Stomach smooth muscle (tissue), 2 donors: ENCODE data around the gene RNASEH2B.

ENCODE experiments used
- H3K27ac ChIP-seq: one replicate; pipeline ENCODE4 v1.7.0; 2013; ENCODE audit warnings: mild to moderate bottlenecking, low read length, inconsistent platforms
- H3K27me3 ChIP-seq, 2 donors: one replicate each; pipeline ENCODE4 v1.7.0; 2013; ENCODE audit warnings: low read length in 2 of 2; ENCODE audit not compliant: insufficient read depth in 2 of 2, control insufficient read depth in 1 of 2
- H3K36me3 ChIP-seq, 2 donors: one replicate each; pipeline ENCODE4 v1.7.0; 2013; ENCODE audit warnings: low read length in 2 of 2; ENCODE audit not compliant: control insufficient read depth in 2 of 2, insufficient read depth in 2 of 2
- H3K4me1 ChIP-seq: one replicate; pipeline ENCODE4 v1.7.0; 2013; ENCODE audit warnings: low read length; ENCODE audit not compliant: control insufficient read depth, insufficient read depth
- H3K4me3 ChIP-seq, 2 donors: one replicate each; pipeline ENCODE4 v1.7.0; 2013; ENCODE audit warnings: low read length in 2 of 2
- H3K9ac ChIP-seq, 2 donors: one replicate each; pipeline ENCODE4 v1.7.0; 2013; ENCODE audit warnings: low read length in 2 of 2, mild to moderate bottlenecking in 1 of 2
- H3K9me3 ChIP-seq, 2 donors: one replicate each; pipeline ENCODE4 v1.7.0; 2013; ENCODE audit warnings: low read length in 2 of 2; ENCODE audit not compliant: control insufficient read depth in 2 of 2
- donor health status: healthy.
- donor health status: Pancreatic carcinoma.

The RNASEH2B gene

GRCh38 chr13:50907781-50908180 is 1.8 kb upstream of the RNASEH2B start:
- Histone ChIP-seq H3K36me3 (no peaks in the 10 kb centered on the region), H3K4me1 (peaks cover 28% of the 10 kb centered on the region), H3K9me3 (no peaks in the 10 kb centered on the region), H3K9ac (no peak overlapping the region), H3K27ac (no peak overlapping the region), H3K27me3 (no peaks in the 10 kb centered on the region), H3K4me3 (no peak overlapping the region)

GRCh38 chr13:50908371-50908770 is 1.2 kb upstream of the RNASEH2B start:
- Histone ChIP-seq H3K9me3 (no peaks in the 10 kb centered on the region), H3K4me3 (no peak overlapping the region), H3K4me1 (peaks cover 28% of the 10 kb centered on the region), H3K27me3 (no peaks in the 10 kb centered on the region), H3K27ac (no peak overlapping the region), H3K9ac (no peak overlapping the region), H3K36me3 (no peaks in the 10 kb centered on the region)

- peak overlapping the region; percentile 92 for H3K9ac ChIP-seq
- no peaks in the 10 kb centered on the region for H3K9me3 ChIP-seq
- H3K4me1 ChIP-seq, result peaks cover 34% of the 10 kb centered on the region
- H3K27ac ChIP-seq, result peak overlapping the region; percentile 94
- peak overlapping the region; percentile 79 to 91 for H3K4me3 ChIP-seq
- H3K36me3 ChIP-seq, result no peaks in the 10 kb centered on the region
- no peaks in the 10 kb centered on the region for H3K27me3 ChIP-seq
Observed at GRCh38 chr13:50910485-50910805, 854 bp downstream of the RNASEH2B start.

GRCh38 chr13:50911081-50911631 is 1.6 kb downstream of the RNASEH2B start:
- peaks cover 37% of the 10 kb centered on the region for H3K4me1 ChIP-seq
- peak overlapping the region; percentile 79 to 91 for H3K4me3 ChIP-seq
- H3K9me3 ChIP-seq, result no peaks in the 10 kb centered on the region
- H3K27ac ChIP-seq, result peak overlapping the region; percentile 94
- H3K27me3 ChIP-seq, result no peaks in the 10 kb centered on the region
- peak overlapping the region; percentile 6 to 92 for H3K9ac ChIP-seq
- no peaks in the 10 kb centered on the region for H3K36me3 ChIP-seq

- H3K4me3 ChIP-seq, result peak overlapping the region in 1 of 2 donors; percentile 47
Observed at GRCh38 chr13:50911937-50912795, 2.6 kb downstream of the RNASEH2B start.

GRCh38 chr13:50912851-50913250 is 3.3 kb downstream of the RNASEH2B start:
- Histone ChIP-seq H3K4me3 (peak overlapping the region in 1 of 2 donors; percentile 47), H3K9me3 (no peaks in the 10 kb centered on the region), H3K4me1 (peaks cover 51% of the 10 kb centered on the region), H3K27me3 (no peaks in the 10 kb centered on the region), H3K27ac (peak overlapping the region; percentile 94), H3K9ac (no peak overlapping the region), H3K36me3 (no peaks in the 10 kb centered on the region)

More at GRCh38 chr13:50911937-50912795, 2.6 kb downstream of the RNASEH2B start:
- H3K4me1 ChIP-seq, result peaks cover 45% of the 10 kb centered on the region
- H3K36me3 ChIP-seq, result no peaks in the 10 kb centered on the region
- no peaks in the 10 kb centered on the region for H3K9me3 ChIP-seq
- peak overlapping the region in 1 of 2 donors; percentile 36 for H3K9ac ChIP-seq
- H3K27ac ChIP-seq, result peak overlapping the region; percentile 94
- H3K27me3 ChIP-seq, result no peaks in the 10 kb centered on the region

- Histone ChIP-seq H3K36me3 (no peaks in the 10 kb centered on the region), H3K27ac (peak overlapping the region; percentile 32), H3K9me3 (no peaks in the 10 kb centered on the region), H3K4me1 (peaks cover 50% of the 10 kb centered on the region), H3K9ac (peak overlapping the region in 1 of 2 donors; percentile 55), H3K4me3 (peak overlapping the region in 1 of 2 donors; percentile 23), H3K27me3 (no peaks in the 10 kb centered on the region)
Observed at GRCh38 chr13:50914176-50914700, 4.6 kb downstream of the RNASEH2B start.

GRCh38 chr13:50914848-50915247 is 5.3 kb downstream of the RNASEH2B start:
- Histone ChIP-seq H3K4me1 (peaks cover 46% of the 10 kb centered on the region), H3K4me3 (peak overlapping the region in 1 of 2 donors; percentile 23), H3K9me3 (no peaks in the 10 kb centered on the region), H3K27ac (peak overlapping the region; percentile 43), H3K36me3 (no peaks in the 10 kb centered on the region), H3K9ac (no peak overlapping the region), H3K27me3 (no peaks in the 10 kb centered on the region)

- peak overlapping the region; percentile 43 for H3K27ac ChIP-seq
- H3K9me3 ChIP-seq, result no peaks in the 10 kb centered on the region
- no peak overlapping the region for H3K9ac ChIP-seq
- peaks cover 42% of the 10 kb centered on the region for H3K4me1 ChIP-seq
- peak overlapping the region in 1 of 2 donors; percentile 8 for H3K4me3 ChIP-seq
- H3K36me3 ChIP-seq, result no peaks in the 10 kb centered on the region
- H3K27me3 ChIP-seq, result no peaks in the 10 kb centered on the region
Observed at GRCh38 chr13:50915565-50915964, 6.0 kb downstream of the RNASEH2B start.

GRCh38 chr13:50916701-50917184 is 7.2 kb downstream of the RNASEH2B start:
- Histone ChIP-seq H3K9ac (no peak overlapping the region), H3K9me3 (no peaks in the 10 kb centered on the region), H3K27me3 (no peaks in the 10 kb centered on the region), H3K36me3 (no peaks in the 10 kb centered on the region), H3K4me1 (peaks cover 32% of the 10 kb centered on the region), H3K4me3 (no peak overlapping the region), H3K27ac (peak overlapping the region; percentile 11)
